ENCODE results near the gene RAPGEF2.
"Not testable (repeated sequence)": the region's sequence is repeated elsewhere in the genome, so short reads cannot be mapped to it uniquely, and the experiment has no call there.

Gene RAPGEF2

GRCh38 chr4:159102622-159103383 lies at the start of gene RAPGEF2:
Gene RAPGEF2, plus strand, starts transcription at chr4:159103079. Its CDS starts 1,084 bp downstream, at chr4:159104163.
- DNase-seq: peak; percentile 74 to 81

- no peak for DNase-seq
Observed at GRCh38 chr4:159055833-159056232, 47.0 kb upstream of the RAPGEF2 start.

- no peak for DNase-seq
Observed at GRCh38 chr4:159060161-159060560, 42.7 kb upstream of the RAPGEF2 start.

DNA sequence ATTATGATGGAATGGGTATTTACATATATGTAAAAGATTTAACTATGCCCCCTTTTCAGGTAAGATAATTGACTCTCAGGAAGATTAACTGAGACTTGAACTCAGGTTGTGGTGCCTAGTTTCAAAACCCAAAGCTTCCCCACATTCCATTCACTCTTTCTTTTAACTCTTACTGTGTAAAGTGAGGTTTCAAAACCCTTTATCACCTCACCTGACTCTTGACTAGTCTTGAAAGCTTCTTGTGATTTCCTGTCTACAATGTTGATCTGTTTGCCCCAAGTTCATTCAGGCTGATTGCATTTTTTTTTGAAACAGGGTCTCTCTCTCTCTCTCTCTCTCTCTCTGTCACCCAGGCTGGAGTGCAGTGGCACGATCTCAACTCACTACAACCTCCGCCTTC lies 40.5 kb upstream of the RAPGEF2 start:
- DNase-seq: no peak

DNA sequence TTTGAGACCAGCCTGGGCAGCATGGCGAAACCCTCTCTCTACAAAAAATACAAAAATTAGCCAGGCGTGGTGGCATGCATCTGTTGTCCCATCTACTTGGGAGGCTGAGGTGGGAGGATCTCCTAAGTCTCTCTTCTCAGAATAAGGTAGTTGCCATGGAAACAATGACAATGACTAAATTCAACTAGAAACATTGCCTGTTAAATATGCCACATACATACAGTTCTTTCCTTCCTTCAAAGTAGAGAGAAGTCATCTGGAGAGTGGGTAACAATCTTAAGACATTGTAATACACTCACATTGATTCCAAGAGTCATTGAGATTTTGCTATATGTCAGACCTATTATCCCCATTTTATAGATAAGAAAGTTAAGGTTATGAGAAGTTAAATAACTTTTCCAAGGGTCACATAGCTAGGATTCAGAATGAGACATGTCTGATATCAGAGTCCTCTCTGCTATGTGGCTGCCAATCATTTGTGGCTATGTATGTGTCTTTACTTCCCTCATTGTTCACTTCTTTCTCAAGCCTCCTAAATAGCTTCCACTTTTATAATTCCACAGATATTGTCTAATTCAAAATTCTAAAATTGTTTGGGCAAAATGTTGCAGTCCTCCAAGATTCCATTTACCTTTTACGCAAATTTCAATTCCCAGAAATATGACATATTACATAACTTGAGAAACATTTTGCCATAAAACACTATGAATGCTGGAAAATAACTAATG lies 37.2 kb upstream of the RAPGEF2 start:
- no peak for DNase-seq

- not testable (repeated sequence) for DNase-seq
Observed at GRCh38 chr4:159068139-159068538, 34.7 kb upstream of the RAPGEF2 start.

GRCh38 chr4:159069922-159070321 lies 33.0 kb upstream of the RAPGEF2 start:
- DNase-seq: no peak

GRCh38 chr4:159070742-159071141 lies 32.1 kb upstream of the RAPGEF2 start:
- DNase-seq: no peak

- DNase-seq: peak in 1 of 2 experiments; percentile 35
Observed at GRCh38 chr4:159071178-159071968, 31.5 kb upstream of the RAPGEF2 start.

DNA sequence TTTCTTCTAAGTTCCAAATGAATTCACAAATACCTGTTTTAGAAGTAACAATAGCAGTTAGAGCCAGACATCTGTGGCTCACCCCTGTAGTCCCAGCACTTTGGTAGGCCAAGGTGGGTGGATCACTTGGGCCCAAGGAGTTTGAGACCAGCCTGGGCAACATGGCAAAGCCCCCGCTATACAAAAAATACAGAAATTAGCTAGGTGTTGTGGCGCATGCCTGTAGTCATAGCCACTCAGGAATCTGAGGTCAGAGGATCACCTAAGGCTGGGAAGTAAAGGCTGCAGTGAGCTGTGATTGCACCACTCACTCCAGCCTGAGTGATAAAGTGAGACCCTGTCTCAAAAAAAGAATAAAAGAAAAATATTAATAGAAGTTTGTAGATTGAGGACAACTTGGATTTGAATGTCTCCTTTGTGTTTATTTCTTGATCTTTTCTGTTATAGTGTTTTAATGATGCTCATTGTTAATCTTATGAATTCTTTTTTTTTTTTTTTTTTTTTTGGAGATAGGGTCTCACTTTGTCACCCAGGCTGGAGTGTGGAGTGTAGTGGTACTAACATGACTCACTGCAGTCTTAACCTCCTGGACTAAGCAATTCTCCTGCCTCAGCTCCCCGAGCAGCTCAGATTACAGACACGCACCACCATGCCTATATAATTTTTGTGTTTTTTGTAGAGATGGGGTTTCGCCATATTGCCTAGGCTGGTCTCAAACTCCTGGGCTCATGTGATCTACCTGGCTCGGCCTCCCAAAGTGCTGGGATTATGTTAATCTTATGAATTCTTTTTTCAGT lies 30.7 kb upstream of the RAPGEF2 start:
- DNase-seq: no peak

DNA sequence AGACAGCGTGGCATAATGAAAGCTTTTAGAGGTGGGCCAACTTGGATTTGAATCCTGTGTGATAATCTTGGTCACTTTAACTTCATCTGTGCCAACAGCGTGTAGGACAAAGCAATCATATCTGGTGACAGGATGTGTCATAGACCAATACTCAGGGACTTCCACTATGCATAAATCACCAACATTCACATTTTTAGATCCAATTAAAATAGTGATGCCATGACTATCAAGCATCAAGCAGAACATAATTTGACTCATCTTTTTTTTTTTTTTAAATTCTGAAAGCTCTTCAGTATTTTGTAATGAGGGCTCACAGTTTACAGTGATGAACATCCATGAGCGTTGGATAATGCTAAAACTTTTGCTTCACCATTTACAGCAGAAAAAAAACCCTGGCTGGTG lies 27.3 kb upstream of the RAPGEF2 start:
- no peak for DNase-seq

- not testable (repeated sequence) for DNase-seq
Observed at GRCh38 chr4:159077018-159077417, 25.9 kb upstream of the RAPGEF2 start.

GRCh38 chr4:159077702-159078495 lies 25.0 kb upstream of the RAPGEF2 start:
- no peak for DNase-seq

DNA sequence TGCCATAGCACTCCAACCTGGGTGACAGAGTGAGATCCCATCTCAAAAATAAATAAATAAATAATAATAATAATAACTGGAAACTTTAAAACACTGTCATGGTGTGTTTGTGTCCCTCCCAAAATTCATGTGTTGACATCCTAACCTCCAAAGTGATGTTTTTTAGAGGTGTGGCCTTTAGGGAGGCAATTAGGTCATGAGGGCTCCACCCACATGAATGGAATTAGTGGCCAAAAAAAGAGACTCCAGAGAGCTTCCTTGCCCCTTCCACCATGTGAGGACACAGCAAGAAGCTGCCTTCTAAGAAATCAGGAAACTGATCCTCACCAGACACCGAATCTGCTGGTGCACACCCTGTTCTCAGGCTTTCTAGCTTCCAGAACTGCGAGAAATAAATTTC lies 23.8 kb upstream of the RAPGEF2 start:
- no peak for DNase-seq

DNA sequence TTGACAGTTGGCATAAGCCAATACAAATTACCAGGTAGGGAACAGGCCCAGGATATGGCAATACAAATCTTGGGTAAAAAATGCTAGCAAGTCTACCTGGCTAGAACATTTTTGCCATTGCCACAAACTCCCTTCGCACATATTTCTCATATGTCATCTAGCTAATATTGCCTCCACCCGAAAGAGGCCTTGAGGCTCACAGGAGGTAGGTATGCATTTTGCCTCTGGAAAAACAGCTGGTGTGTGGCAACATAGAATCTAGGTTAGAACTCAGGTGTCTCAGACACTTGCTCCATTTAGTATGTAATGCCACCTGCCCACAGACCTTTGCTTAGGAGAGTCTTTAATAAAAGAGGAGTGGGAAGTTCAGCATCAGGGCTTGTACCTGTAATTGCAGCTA lies 16.3 kb upstream of the RAPGEF2 start:
- DNase-seq: no peak

DNA sequence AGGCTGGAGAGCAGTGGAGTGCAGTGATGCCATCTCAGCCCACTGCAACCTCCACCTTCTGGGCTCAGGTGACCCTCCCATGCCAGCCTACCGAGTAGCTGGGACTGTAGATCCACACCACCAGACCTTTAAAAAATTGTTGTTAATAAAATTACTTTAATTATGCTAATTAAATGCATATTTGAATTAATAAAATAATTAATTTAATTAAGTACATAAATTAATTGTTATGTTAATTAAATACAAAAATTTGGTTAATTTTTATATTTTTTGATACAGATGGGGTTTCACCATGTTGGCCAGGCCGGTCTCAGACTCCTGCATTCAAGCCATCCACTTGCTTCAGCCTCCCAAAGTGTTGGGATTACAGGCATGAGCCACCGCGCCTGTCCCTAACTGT lies 12.6 kb upstream of the RAPGEF2 start:
- DNase-seq: no peak

GRCh38 chr4:159094156-159094555 lies 8.7 kb upstream of the RAPGEF2 start:
- not testable (repeated sequence) for DNase-seq

- DNase-seq: no peak
Observed at GRCh38 chr4:159096434-159096833, 6.4 kb upstream of the RAPGEF2 start.

DNA sequence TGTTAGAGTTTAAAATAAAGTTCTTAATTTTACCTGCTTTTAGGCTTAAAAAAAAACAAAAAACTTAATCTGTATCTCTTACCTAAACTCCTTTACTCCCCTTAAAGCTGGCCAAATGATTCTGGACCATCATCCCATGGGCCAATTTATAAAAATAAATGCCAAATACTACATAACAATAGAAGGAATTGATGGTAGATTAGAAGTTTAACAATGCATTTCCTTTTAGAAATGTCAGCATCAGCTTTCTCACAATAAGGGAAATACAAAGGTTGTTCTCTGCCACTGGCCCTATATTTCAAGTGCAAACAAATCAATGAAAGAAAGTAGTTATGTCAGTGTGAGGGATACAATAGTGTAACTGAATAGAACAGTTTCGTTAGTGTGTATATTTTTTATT lies 5.7 kb upstream of the RAPGEF2 start:
- DNase-seq: no peak

- DNase-seq: no peak
Observed at GRCh38 chr4:159097785-159098184, 5.1 kb upstream of the RAPGEF2 start.

GRCh38 chr4:159098482-159099127 lies 4.3 kb upstream of the RAPGEF2 start:
- no peak for DNase-seq
